EH (cell line): ENCODE data around the gene ERICH3.

Experiments used
- DNase-seq: peaks from one replicate; pipeline ENCODE4 v3.0.0-alpha.2; 2015; ENCODE audit warnings: low read depth

The ERICH3 gene

DNA sequence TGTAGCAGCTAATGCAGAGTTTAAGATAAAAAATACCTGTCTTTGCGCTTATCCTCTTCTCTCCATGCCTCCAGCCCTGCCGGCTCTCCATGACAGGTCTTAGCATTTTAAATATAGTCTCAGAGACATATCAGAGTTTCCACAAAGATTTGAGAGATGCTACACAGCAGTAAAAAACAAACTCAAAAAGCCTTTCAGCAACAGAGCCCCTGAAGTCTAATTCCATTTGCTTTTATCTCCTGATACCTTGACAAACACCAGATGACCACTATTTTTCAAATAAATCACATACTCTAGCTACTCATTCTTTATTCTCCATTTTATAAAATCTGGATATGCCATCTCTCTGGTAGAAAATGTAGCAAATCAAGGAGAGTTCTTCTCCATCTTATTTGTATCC is 81.6 kb downstream of the ERICH3 start:
- no peak for DNase-seq

DNA sequence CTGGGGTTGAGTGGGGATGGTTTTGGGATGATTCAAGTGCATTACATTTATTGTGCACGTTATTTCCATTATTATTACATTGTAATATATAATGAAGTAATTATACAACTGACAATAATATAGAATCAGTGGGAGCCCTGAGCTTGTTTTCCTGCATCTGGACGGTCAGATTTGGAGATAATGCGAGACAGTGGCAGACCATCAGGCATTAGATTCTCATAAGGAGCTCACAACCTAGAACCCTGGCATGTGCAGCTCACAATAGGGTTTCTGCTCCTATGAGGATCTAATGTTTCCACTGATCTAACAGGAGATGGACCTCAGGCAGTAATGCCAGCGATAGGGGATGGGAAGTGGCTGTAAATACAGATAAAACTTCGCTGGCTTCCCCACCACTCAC is 83.3 kb downstream of the ERICH3 start:
- no peak for DNase-seq

DNA sequence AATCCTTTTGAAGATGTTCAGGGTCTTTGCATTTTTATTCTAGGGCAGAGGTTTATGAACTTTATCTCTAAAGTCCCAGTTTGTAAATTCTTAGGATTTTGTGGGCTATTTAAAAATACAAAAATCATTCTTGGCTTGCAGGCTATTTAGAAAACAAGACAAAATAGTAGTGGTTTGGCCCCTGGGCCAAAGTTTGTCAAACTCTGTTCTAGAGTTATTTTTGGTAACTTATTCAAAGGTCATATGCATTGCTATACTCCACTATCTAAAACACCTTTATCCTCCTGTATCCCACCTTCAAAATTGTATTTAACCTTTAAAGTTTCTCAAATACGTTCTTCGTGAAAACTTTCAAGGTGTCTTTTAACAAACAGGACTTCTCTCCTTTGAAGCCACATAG is 85.7 kb downstream of the ERICH3 start:
- no peak for DNase-seq

DNA sequence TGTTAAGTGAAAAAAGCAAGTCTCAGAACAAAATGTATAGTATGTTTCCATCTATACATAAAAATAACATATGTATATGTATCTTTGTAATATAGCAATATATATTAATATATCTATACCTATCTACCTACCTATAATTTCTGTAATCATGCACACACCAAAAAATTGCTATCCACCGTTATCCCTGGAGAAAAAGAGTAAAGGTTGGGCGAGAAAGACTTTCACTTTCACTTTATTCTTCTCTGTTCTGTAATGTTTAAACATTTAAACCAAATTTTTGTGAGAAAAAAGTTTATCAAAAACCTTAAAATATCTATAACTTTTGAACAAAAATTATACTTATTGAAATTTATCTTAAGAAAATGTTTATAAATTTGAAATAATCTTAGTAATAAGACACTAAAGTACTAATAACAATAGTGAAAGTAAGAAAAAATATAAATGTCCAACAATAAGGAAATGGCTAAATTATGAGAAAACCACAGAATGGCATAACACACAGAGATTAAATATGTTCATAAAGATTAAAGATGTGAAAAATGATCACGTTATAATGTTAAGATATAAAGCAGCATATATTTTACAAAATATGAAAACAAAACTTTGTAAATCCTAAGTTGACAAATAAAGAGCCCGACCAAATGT is 87.2 kb downstream of the ERICH3 start:
- DNase-seq = no peak

DNA sequence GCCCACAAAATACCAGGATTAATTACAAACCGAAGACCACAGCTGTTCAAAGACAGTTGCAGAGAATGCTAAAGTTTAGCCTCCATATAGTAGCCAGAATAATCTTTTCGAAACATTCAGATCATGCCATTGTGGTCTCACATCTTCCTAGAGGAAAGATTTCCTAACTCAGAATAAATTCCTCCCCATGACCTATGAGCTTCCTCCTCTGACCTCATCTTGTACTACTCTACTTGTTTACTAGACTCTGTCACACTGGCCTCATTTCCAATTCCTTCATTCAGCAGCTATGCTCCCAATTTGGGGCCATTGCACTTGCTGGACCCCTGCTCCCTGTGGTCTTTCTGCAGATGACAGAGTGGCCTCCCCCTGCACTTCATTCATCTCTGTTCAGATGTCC is 89.4 kb downstream of the ERICH3 start:
- peak; percentile 7 for DNase-seq

DNA sequence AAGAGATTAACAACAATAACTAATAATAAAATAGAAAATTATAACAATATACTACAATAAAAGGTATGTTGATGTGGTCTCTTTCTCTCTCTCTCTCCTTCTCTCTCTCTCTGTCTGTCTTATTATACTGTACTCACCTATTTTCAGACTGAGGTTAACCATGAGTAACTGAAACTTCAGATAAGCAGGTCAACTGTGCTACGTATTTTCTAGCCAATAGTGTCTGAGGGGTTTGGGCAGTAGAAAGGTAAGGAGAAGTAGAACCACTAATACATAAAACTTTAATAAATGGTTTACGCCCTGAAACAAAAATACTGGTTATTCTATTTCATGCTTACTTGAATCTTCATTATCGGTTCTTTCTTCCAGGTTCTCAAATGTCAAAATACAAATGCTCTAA is 90.2 kb downstream of the ERICH3 start:
- DNase-seq = no peak

DNA sequence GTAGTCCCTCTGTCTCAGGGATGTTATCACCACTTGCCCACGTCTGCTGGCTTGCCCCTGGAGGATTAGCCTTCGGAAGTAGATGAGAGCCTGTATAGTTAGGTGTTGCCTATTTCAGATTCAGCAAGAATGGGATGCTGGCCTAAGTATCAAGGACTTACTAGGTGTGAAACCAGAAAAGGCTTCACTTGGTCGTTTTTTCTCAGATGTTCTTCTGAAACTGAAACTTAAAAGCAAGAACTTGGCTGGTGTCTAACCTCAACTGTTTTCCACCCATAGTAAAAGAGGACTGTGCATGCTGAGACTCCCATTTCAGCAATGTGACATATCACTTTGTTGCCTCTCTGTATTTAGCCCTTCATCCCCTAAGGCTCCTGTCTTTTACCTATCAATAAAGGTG is 94.2 kb downstream of the ERICH3 start:
- DNase-seq = no peak

DNA sequence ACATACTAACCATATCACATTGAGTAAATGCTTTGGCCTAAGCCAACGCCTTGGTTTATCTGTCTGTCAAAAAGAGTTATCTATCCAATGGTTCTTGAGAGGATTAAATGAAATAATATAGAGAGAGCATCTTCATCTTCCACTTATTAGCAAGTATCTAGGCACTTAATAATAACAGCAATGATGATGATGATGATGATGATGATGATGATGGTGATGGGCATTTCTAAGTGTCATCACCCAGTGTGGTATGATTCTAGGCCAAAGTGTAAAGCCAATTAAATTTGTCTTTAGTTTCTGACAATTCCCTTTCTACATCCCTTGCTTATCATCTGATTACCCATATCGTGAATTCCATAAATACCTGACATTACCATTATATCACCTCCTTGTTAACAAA is 95.5 kb downstream of the ERICH3 start:
- no peak for DNase-seq

DNA sequence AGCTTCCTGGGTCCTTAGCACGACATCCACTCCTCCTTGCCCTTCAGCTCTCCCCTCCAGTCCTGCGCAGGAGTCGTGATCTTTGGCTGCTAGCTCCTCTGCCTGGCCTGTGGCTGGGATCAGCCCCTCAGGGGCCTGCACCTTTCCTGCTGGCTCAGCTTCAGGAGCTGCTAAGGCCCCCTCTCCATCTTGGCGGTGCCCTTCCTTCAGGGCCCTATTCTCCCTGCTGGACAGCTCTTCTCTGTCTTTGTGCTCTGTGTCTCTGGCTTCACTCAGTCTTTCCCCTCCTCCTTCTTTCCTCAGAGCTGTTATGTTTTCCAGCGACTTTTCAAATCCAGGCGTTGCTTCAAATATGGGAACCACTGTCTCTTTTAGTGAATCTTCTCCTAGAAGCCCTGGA is 101.7 kb downstream of the ERICH3 start:
- DNase-seq = no peak

DNA sequence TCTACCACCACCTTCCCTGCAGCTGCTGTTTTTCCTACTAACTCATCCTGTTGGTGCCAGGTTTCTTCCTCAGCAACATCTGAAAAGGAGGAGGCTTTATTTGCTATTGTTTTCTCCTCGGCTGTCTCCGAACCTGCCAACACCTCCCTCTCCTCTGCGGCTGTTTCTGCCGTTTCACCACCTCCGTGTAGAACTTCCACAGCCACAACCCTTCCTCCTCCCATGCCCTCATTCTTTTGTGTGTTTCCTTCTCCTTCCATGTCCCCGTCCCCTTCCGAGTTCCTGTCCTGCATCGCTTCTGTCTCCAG is 102.1 kb downstream of the ERICH3 start:
- DNase-seq = no peak

DNA sequence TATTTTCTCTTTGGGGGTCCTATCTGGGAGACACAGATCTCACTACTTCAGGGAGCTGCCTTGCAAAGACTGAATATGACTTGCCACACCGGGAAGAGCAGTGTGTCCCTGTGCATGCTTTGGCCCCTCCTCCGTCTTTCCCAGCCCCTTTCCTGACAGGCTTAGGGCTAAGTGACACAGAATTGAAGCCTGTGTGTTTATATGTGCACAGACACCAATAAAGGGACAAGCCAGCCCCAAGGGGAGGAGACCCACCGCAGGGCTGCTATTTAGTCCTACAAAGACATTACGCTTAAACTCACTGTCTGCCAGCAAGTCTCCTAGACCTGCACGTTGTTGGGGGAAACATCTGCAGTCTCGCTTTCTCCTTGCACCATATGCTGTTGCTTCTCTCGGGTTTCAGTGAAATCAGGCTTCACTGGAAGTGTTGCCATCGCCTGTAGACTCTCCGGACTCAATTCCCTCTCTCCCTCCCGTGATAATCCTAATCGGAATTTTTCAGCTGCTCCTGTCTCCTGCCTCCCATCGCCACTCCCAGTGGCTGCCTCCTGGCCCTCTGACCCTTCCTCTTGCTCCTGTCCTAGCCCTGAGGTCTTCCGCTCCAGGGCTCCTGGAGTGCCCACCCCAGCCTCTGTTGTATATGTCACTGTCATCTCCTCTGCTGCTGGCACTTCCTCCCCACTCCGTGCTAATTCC is 102.6 kb downstream of the ERICH3 start:
- DNase-seq = no peak

DNA sequence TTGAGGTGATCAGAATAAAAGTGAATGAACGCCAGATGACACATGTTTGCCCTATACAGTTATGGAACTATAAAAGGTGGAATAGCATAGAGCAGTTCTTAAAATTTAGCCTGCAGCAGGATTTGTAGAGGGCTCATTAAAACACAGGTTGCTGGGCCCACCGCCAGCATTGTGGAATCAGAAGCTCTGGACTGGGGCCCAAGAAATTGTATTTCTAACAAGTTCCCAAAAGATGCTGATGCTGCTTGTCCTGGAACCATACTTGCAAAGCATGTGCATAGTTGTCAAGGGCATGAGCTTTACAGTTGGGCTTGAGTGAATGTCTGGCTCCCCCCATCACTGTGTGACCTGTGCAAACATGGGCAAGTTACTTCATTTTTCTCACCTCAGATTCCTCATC is 123.7 kb downstream of the ERICH3 start:
- DNase-seq = no peak

DNA sequence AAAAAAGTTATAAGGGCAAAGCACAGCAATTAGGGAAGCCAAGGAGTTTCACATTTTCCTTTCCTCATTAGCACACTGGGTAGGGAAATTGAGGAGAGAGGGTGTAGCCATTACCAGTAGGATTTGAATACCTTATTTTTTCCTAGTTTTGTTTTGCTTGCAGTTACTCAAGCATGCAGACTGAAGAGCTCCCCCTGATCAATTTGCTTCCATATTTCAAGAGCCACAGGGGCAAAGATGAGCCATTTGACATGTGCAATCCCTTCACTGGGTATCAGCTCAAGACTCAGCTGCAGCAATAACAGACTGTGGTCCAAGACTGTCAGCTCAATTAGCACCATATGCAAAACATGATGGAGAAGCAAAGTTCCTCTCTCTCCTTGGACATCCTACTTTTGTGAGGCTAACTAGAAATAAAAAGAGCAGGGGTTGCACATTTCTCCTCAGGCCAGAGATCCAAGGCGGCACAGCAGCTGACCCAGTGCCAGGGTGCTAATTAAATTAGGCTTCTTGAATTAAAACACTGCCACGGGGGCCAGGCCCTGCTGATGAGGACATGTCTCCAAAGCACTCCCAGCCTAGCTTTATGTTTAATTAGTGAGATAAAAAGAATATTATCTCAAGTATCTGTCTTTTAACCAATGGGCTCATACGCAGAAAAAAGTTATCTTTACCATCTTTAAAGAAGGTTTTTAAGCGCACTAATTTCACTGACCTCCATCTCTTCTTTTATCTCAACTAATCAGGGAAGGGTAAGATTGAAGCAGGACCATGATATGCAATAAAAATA is 124.4 kb downstream of the ERICH3 start:
- DNase-seq = no peak

DNA sequence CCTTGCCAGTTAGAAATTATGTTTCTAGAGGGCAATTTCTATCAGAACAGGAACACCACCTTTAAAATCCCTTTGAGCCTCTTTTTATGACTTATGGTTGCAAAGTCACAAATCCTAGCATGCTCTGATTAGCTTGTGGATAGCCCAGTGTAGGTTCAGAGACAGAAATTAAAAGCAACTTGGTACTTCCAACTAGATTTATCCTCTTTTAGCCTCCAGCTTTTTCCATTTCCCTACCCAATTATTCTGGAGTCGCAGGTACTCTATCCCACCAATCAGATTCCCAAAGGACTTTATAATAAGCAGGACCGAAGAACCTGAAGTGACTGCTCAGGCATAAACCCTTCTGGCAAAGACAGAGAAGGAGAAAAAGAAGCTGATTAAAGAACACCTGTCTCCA is 127.8 kb downstream of the ERICH3 start:
- no peak for DNase-seq

DNA sequence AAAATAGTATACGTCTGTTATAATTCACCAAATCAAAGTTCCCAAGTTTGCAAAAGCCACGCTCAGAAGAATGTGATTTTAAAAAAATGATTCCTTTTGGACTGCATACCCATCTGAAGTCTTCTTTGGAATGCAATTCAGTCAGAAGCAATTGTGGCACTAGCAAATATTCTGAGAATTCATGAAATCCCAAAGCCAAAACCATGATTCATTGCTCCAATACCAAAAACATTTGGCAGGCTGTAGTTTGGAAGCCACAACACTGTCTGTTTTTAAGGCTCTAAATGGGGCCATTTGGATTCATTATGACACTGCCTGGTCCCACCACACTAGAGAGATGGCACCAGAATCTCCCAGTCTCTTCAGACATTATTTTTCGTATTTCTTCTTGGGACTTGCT is 139.4 kb downstream of the ERICH3 start:
- peak; percentile 35 for DNase-seq

DNA sequence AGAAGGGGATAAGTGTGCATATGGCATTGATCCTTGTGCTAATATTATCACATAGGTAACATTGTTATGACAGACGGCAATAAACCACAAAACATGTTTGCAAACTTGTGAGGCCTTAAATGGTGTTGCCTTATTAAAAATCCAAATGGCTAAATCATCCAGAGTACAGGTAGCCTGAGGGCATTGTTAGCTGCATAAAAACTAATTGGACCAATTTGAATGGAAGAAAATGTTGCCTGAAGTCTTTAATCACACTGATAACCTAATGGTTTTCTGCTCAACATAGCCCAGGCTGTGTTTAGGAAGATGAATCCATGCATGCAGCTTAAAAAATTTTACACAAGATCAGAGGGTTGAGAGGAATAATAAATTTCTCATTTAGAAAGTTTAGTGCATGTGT is 141.8 kb downstream of the ERICH3 start:
- no peak for DNase-seq

DNA sequence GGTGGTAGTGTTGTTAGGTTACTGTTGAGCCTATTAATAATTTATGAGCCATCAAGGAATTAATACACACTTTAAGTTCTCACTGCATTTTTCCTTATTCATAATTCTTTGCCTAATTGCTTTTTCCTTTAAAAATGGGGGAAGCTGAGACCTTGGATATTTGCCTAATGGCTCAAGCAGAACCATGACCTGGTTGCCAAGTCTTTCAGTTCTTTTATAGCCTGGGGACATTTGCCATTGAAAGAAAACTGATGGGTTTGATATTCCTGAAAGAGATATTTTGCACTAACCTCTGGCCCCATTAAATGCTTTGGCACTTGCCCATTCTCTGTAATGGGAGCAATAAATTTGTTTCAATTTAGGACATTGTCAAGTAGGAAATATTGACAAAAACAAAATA is 142.7 kb downstream of the ERICH3 start:
- DNase-seq = no peak

DNA sequence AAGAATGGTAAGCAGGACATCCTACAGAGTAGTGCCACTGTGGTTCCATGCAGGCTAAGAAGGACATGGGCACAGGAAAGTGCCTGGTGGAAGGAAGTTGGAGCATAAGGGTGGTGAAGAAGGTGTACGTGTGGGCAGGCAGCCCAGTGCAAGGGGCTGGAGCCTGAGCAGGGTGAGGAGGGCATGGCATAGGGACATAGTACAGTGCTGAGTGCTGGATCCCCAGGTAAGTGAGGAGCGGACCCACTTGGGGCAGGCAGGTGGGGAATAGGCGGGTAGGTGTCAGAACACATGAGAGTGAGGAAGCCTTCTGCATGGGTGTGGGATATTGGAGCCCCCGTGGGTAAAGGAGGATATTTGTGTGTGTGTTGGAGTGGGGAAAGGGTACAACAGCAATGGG is 145.5 kb downstream of the ERICH3 start:
- DNase-seq = no peak

DNA sequence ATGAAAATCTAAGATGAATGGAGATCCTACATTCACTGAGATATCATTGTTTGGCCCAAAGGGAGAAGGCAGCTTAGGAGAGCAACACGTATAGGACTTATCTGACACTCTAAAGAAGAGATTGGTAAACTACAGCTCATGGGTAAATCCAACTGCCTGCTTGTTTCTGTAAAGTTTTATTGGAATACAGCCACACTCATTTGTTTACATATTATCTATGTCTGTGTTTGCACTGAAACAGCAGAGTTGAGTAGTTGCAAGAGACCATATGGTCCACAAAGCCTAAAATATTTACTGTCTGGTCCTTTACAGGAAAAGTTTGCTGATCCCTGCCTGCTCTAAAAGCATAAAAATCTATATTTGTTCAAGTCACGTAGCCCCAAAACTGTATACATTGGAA is 146.9 kb downstream of the ERICH3 start:
- no peak for DNase-seq

DNA sequence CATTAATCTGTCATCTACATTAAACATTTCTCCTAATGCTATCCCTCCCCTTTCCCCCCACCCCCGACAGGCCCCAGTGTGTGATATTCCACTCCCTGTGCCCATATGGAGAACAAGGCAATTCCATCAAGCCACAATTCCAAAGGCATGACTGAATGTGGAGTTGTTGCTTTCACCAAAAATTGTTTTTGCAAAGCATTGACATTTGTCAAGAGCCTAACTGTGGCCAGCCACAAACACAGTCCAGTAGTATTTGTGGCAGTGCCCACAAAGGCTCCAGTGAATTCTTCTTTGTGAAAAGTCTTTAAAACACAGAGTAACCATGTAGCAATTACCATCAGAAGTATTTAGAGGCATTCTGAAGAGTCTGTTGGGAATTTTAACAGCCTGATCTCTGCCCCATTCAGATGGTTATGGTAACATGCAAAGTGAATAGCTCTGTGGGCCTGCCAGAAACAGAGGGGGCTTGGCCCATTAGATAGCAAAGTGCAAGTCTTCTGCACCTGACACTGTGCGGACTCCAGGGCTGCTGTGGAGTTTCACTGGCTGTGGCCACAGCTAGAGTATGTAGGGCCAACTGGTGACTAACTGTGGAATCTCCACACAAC is 149.6 kb downstream of the ERICH3 start:
- no peak for DNase-seq

DNA sequence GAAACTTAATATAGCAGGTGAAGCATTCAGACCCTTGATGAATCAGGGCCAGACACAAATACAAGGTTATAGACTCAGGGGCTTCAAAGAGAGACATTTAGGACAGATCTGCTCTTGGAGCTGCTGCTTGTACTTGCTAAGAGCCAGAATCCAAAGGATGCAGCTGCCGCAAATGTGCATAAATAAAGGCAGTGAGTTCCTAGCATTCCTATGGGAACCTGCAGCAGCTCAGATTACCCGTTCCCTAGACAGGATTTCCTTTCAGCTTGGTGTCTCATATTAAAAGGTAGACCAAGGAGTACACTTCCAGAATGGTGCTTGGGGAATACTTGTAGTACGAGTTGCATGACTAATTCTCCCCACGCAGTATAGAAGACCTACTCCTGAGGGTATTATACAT is 151.4 kb downstream of the ERICH3 start:
- no peak for DNase-seq
